Middle frontal gyrus (tissue), 1 donor: ENCODE data around the gene ZNRF2.
A peak's percentile ranks its signal among the peaks of the same experiment; 100 is the strongest.
"Not testable (repeated sequence)": the region's sequence is repeated elsewhere in the genome, so short reads cannot be mapped to it uniquely, and the experiment has no call there.

Source experiments
- DNase-seq: peaks from one replicate; pipeline ENCODE4 v3.0.0-alpha.2; 2015; ENCODE audit warnings: low spot score; ENCODE audit errors: extremely low spot score

The ZNRF2 gene

DNA sequence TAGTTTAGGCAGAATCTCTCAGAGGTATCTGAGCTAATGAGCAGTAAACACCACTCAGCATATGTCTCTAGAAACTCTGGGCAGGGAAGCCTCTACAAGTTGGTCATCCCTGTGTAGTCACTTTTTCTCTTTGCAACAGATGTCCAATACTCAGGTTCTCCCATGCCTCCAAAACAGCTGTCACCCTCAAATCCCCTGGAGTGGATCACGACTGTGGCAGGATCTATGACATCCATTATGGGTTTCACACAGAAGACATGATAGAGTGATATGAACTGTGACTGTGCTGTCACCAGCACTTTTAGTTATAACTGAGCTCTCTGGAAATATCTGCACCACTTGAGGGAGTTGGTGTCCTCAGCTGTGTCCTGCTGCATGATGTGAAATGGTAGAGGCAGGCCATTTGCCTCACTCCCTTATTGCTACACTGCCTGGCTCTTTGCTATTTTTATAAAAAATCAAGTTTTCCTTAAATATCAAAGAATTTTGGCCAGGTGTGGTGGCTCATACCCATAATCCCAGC is 24.1 kb upstream of the ZNRF2 start:
- DNase-seq, result no peak

DNA sequence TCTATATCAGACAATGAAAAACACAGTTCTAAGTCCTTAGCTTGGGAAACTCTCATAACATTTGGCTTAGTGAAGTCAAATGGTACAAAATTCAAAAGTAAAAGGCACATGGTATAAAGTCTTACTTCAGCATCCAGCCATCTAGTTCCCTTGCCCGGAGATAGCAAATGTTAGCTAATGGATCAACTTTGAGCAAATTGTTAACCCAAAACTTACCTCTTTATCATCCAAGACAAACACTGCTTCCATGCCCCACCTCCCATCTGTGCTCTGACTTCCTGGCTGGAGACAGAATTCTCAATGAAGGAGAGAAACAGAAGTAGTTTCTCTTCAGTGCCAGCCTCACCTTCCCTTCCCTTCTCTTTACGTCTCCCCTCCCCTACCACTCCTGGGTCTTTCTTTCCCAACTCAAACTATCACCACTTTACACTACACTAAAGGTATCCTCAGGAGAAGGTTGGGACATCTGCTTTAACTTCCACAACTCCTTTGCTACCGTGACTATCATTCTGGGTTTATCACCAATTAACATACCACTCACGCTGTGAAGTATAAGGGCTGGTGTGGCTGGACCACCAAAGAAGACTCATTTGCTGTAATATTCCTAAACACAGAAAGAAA is 21.2 kb upstream of the ZNRF2 start:
- no peak for DNase-seq

DNA sequence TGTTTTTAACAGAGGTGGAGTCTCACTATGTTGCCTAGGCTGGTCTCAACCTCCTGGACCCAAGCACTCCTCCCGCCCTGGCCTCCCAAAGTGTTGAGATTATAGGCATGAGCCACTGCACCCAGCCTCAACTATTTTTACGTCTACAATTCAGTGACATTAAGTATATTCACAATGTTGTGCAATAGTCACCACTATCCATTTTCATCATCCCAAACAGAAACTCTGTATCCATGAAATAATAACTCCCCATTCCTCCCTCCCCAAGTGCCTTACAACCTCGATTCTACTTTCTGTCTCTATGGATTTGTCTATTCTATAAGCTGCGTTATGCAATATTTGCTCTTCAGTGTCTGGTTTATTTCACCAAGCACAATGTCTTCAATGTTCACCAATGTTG is 20.3 kb upstream of the ZNRF2 start:
- DNase-seq, result no peak

DNA sequence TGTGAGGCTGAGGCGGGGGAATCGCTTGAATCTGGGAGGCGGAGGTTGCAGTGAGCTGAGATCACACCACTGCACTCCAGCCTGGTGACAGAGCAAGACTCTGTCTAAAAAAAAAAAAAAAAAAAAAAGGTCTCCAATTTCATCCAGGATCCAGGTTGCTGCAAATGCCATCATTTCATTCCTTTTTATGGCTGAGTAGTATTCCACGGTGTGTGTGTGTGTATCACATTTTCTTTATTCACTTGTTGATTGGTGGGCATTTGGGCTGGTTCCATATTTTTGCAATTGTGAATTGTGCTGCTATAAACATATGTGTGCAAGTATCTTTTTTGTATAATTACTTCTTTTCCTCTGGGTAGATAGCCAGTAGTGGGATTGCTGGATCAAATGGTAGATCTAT is 19.2 kb upstream of the ZNRF2 start:
- DNase-seq, result not testable (repeated sequence)

DNA sequence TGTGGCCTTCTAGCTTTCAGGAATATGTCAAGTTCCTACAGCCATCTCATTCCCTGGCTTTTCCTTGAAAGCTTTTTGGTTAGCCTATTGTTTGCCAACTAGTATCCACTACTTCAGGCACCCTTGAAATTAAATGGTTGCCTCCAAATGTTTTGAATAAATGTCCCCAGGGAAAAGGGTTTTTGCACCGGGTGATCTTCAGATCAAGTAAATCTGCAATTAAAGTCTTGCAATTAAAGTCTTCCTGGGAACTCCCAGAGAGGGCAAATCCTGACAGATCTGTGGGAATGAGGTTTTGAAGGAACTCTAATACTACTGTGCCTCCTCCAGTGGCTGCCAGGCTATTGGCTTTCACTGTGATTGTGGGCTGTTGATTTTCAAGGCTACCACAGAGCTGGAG is 17.7 kb upstream of the ZNRF2 start:
- DNase-seq, result no peak

DNA sequence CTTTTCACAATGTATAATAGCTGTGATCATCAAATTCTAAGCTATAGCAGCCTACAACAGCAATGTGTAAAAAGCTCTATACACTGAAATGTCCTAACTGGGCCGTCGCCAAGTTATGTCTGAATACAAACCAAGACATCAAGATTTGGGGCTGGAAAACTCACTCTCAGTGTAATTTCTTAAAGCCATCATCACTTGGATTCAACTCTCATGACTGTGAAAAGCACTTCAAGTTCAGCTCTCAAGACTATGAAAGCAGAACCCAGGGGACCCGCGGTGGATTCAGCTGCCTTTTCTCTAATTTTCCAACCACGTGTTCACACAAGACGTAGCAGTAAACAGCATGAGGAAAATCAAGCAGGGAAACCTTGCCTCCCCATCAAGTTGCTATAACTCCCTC is 15.8 kb upstream of the ZNRF2 start:
- no peak for DNase-seq

DNA sequence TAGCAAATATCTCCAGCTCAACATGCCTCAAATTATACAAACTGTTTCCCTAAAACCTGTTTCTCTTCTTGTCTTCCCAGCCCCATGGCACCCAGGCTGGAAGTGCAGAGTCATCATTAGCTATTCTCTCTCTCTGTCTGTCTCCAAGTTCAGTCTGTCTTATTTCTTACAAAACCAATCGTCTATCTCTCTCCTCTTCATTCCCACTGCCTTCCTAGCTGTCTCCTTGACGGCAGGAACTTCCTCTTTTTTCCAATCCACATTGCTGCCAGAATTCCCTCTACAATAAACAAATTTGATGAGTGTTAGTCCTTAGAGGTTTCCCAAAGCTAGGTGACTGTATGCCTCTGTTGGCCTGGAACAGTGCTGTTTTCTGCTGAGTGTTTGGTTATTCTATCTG is 14.9 kb upstream of the ZNRF2 start:
- no peak for DNase-seq

DNA sequence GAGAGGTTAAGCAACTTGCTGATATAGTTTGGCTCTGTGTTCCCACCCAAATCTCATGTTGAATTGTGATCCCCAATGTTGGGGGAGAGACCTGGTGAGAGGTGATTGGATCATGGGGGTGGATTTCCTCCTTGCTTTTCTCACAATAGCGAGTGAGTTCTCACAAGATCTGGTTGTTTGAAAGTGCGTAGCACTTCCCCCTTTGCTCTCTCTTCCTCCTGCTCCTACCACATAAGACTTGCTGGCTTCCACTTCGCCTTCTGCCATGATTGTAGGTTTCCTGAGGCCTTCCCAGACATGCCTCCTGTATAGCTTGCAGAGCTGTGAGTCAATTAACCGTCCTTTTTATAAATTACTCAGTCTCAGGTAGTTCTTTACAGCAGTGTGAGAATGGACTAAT is 13.5 kb upstream of the ZNRF2 start:
- DNase-seq, result no peak

DNA sequence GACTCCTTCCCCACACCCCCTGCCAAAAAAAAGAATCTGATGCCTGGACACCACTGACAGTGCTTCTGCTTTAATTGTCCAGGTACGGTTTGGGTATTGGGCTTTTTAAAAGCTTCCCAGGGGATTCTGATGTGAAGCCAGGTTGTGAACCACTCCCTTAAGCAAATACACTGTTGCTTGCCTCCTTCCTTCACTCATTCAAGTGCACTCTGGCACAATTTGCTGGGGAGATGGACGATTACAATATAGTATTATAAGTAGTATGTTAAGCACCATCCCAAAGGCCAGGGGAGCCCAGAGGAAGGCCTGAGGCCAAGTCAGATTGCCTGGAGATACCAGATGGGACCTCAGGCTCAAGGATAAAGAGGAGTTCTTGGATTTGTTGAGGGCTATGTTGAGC is 12.3 kb upstream of the ZNRF2 start:
- DNase-seq, result no peak

DNA sequence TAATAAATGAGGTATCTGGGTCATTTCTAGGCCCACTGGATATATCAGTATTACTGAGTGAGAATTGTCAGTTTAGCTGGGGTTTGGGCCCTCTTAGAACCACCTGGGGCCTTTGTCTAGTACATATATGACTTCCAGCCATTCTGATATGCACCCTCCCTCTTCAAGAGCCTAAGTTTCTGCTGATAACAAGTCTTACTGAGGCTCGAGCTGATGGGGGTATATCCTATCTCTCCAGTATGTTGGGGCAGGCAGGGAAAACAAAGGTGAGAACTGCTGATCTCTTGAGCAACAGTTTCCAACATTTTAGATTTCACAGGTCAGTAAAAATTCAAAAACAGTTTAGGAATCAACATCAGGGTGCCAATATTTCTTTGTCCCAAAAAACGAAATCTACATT is 10.8 kb upstream of the ZNRF2 start:
- no peak for DNase-seq

DNA sequence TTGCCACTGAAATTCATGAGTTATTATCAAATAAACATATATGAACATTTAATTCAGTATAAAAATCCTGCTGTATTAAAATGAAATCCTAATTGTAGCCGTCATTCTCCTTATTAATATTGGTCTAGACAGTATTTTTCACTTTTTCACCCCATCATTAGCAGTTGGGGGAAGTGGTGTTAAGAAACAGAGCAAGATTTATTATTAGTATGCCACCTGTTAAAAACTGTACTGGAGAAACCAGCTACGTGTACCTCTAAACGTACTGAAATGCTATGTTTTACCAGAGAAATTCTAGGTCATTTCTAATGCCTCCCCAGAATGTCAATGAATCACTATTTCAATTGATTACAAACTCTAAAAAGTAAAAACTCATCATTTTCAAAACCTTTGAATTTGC is 9.8 kb upstream of the ZNRF2 start:
- no peak for DNase-seq

DNA sequence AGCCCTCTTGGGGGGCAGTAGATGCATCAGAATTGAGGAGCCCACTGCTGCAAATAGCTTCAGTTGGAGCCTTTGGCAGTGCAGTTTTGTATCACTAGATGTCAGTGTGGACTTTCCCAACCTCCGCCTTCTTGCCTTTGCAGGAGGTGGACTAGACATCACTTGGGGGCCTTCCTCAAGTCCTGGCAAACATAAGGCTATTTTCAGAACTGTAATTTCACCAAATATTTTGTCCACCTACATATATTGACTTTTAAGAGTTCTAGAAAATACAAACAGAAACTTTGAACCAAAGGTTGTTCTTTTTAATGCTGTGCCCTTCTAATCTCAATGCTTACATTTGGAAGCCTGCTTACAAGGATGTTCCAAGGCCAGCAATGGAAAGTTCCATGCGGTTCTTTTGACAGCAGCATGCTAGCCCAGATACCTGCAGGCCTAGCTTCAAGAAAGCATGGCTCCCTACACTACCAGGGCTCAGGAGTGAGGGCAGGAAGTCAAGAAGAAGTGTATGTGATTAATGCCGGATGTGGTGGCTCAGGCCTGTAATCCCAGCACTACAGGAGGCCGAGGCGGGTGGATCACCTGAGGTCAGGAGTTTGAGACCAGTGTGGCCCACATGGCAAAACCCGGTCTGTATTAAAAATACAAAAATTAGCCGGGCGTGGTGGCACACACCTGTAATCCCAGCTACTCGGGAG is 8.0 kb upstream of the ZNRF2 start:
- peak; percentile 52 for DNase-seq

DNA sequence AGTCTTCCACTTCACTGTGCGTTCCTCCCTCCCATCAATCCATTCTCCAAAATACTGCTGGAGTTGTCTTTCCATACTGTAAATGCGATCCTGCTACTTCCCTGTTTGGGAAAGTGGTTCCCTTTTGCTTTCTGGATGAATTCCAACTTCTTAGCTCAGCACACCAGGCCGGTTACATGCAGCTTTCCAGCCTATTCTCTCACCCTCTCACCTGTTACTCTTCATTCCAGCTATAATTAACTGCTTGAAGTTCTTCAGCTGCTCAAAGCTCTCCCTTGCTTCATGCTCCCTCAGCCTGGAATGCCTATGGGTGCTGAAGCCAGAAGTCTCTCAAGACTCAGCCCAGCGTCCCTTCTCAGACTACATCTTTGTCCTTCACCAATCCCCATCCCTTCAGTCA is 6.0 kb upstream of the ZNRF2 start:
- DNase-seq, result no peak

DNA sequence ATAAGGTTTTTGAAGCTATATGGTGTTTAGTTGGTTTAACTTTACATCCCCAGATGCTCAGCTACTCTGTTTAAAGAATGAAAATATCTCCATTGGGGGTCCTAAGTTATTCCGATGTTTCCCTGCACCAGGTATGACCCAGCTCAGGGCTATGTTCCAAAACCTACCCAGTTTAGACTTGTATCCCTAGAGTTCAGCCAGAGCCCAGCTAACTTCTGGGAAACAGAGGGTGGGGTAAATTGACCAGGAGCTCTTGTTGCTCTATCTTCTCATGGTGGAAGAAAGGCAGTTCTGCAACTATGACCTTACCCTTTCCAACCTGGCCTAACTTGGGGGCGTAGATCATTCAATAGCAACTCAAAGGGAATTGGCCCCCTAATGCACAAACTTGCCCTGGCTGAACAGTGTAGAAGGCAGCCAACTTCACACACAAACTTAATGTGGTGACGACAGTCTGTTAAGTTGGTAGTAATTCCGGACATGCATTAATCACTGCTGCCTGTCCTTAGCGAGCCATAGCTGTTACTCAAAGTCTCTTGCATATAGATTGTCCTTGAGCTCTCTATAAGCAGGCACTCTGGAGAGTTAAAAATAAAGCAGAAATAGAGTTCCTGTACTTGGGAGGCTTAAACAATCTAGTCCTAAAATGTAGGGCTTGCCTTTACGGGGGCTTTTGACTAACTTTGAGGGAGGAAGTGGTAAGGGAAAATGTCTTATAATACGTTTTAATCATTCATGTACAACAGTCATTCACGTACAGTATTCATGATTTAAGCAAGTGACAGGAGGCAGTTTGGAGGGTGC is 5.3 kb upstream of the ZNRF2 start:
- DNase-seq, result no peak

DNA sequence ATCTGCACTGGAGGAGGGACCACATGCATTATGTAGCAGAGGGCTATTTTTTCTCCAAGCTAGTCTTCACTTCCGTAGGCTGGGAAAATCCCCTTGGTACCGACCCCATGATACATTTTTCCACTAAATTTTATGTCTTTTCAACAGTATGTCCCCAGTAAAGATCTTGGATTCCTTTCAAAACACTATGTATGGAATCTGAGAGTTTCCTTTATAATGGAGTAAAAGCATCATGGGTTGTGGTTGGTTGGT is 4.8 kb upstream of the ZNRF2 start:
- DNase-seq, result no peak

DNA sequence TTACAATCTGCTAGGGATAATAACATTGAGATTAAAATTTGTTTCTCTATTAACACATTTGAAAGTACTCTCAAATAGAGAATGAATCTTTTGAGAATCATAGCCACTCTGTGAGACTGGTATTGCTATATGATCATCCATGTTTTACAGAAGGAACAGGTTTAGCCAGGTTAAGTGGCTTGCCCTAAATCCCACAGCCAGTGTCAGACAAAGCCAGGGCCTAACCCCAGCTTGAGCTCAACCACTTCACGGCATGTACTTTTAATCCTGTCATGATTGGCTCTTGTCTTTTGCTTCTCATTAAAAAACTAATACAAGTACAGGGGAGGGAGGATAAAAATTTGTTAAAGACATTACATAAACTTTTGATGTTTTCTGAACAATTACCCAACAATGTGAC is 3.8 kb upstream of the ZNRF2 start:
- DNase-seq, result no peak

DNA sequence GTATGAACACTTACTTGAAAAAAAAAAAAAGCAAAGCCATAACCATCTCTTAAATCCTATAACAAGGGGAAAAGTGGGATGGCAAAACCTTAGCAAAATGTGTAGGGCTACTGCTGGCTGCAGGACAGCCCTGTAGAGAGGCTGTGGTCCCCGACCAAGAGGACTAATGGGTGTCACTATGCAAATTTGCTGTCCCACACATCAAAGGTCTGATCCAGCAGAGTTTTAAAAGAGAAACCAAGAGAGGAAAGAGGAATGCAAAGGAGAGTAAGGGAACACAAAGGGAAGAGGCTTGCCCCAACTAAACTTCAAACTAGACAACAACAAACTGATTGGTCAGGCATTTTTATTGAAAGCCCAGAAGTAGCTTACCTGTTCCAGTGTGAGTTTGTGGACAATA is 3.1 kb upstream of the ZNRF2 start:
- no peak for DNase-seq

DNA sequence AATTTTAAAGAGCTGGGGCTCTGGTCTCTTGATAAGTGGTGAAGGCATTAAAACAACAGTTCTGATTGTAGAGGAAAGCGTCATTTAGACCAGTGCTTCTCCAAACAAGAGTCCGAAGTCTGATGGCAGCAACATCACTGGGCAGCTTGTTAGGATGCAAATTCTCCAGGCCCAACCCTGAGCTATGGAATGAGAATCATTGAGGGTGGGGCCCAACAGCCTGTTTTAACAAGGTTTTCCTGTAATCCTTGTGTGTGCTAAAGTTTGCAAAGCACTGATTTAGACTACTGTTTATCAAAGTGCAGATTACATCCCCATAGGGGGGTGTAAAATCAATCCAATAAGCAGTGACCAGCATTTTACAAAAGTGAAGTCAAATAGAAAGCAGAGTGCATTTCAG is 2.6 kb upstream of the ZNRF2 start:
- DNase-seq, result no peak

DNA sequence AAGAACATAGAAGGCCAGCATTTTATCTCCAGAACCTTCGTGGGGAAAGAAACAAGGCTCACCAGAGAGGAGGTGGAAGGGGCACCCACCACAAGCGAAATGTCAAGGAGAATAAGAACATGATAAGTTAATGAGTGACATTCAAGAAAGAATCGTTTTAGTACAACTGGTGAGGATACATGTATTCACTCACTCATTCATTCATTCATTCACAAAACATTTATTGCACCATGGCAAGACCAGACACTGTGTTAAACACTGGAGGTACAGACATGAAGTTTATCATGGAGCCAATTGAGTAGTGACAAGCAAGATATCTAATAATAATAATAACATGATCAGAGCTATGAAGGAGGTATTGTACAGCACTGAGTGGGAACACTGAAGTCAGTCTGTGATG is 1.7 kb upstream of the ZNRF2 start:
- no peak for DNase-seq

DNA sequence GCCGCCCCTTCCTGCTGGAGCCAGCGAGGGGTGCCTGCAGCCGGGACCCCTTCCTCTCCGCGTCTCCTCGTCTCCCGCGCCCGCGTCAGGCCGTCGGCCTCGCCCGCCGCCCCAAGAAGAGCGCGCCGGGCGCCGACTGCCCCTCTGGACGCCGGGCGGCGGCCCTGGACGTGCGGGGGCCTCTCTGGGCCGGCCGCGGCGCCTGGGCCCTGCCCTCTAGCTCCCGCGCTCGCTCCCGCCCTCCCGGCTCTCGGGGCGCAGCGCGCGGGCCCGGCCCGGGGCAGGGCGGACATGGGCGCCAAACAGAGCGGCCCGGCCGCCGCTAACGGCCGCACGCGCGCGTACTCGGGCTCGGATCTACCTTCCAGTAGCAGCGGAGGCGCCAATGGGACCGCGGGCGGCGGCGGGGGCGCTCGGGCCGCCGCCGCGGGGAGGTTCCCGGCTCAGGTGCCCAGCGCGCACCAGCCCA is 704 bp downstream of the ZNRF2 start:
- no peak for DNase-seq

DNA sequence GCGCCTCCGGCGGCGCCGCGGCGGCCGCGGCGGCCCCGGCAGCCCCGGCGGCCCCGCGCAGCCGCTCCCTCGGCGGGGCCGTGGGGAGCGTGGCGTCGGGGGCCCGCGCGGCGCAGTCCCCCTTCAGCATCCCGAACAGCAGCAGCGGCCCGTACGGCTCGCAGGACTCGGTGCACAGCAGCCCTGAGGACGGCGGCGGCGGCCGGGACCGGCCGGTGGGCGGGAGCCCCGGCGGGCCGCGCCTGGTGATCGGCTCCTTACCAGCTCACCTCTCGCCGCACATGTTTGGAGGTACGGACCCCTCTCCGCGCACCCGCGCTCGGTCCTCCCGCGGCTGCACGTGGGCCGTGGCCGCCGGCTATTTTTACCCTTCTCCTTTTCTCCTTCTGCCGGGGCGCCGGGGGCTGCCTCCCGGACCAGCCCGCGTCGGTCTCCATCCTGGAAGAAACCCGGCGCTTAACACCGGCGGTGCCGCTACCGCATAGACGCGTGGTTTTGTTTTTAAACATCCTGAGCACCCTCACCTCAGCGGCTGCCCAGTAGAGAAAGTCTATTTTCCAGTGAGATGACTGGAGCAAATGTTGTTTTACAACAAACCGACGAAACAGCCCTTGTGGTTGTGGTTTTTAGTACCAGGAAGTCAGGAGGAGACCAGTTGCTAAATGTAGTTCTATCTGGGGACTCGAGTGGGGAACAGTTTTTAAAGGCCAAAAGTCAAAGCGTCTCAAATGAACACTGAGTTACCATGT is 1.3 kb downstream of the ZNRF2 start:
- no peak for DNase-seq

DNA sequence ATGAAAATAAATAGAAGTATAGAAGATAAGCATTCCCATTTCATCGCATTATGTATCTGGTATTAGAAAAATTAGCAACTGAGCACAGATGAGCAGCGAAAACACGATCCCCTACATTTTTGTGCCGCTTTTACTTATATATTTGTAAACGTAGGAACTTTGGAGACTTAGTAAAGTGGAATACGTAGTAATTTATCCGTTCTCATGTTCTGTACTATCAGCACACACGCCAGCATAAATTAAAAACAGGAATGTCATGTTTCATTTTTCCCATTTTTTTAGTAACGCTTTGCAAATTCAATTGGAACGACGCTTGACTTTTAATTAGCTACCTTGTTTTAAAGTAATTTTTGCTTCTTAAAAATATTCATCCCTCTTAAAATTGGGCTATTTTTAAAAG is 2.4 kb downstream of the ZNRF2 start:
- DNase-seq, result no peak
